ENCODE data around the gene ADARB2. TPM values are rescaled to one million over a fixed set of nuclear protein-coding genes. Genes with fewer than 3 reads are reported as not detected.

Gene ADARB2
- total RNA-seq, 1 donor from 2014 or later, result not detected

DNA sequence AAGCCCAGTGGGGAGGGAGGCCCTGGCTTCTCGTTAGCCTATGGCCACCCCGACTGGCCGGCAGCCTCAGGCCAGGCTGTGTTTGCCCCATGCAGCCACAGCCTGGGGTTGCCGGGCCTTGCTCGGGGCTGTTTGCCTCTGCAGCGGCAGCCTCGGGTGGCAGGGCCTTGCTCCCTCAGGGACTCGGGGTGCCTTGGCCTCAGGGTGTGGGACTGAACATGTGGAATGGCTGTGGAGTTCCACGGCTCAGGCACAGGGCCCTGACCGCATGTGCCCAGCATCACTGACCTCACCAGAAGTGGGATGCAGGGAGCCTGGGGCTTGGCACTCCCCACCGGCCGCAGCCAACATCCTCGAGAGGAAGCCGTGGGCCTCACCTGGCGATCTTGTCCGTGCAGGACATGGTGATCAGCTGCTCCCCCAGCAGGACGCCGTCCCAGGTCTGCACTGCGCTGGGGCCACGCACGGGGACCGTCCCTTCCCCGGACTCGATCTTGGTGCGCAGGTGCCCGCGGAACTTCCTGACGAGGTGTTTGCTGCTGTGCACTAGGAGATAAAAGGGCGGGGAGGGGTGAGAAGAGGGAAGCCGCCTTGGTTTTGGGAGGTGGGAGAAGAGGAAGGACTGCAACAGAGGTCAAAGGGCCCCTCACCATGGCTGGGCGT lies 520.6 kb downstream of the ADARB2 start:
- no peak for DNase-seq (ENCODE audit: low read depth, low spot score)

GRCh38 chr10:1215862-1216573 lies 521.3 kb downstream of the ADARB2 start:
- DNase-seq (ENCODE audit: low read depth, low spot score), result no peak

DNA sequence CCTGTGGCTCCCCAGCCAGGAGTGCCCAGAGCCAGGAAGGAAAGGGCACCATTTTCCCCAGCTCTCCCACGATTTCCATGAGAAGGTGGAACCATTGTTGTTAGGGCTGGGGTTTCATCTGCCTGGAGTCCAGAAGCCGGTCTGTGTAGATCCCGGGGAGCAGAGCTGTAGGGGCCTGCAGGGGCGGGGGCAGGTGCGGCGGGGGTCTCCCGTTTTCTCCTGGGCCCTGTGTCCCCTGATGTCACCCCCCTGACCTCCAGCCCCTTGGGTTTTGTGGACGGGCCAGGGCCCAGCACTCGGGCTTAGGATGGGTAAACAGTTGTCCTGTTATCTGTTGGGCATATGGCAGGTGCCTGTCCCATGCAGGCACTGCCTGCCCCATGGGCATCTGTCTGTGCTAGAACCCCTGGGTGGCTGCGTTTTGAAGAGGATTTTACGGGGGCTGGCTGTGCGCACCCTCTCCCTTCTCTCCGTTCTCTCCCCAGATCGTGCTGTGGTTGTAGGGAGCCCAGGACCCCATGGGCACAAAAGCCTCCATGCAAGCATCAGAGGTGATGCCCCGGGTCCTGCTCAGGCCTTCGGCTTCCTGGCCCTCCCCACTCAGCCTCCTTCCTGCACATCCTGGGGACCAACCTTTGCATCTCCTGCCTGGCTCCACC lies 522.3 kb downstream of the ADARB2 start:
- no peak for DNase-seq (ENCODE audit: low read depth, low spot score)

GRCh38 chr10:1214071-1214675 lies 523.2 kb downstream of the ADARB2 start:
- no peak for DNase-seq (ENCODE audit: low read depth, low spot score)

DNA sequence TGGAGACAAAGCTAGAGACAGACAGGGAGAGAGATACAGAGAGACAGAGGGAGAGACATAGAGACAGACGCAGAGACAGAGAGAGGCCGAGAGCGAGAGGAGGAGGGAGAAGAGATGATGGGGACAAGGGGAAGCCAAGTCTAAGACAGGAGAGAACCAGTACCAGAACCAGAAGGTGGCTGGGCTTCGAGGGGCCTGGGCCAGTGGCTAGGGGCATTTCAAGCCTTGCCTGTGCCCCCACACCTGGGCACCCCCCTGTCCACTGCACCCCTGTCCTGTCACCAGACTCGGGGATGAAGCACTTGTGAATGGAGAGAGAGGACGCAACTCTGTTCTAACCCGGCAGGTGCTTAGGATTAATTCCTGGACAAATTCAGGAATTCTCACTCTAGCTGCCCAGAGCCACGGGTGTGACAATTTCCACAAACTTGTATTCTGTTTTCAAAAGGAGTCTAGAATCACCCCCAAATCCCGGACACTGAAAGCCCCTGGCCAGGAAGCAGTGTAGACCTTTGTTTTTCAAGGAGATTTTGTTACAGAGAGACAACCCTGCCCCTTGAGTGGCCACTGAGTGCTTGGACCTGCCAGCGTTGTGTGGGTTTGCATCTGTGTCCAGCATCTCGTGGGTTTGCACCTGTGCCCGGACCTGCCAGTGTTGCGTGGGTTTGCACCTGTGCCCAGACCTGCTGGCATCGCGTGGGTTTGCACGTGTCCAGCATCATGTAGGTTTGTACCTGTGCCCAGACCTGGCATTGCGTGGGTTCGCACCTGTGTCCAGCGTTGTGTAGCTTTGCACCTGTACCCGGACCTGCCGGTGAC lies 523.9 kb downstream of the ADARB2 start:
- no peak for DNase-seq (ENCODE audit: low read depth, low spot score)

DNA sequence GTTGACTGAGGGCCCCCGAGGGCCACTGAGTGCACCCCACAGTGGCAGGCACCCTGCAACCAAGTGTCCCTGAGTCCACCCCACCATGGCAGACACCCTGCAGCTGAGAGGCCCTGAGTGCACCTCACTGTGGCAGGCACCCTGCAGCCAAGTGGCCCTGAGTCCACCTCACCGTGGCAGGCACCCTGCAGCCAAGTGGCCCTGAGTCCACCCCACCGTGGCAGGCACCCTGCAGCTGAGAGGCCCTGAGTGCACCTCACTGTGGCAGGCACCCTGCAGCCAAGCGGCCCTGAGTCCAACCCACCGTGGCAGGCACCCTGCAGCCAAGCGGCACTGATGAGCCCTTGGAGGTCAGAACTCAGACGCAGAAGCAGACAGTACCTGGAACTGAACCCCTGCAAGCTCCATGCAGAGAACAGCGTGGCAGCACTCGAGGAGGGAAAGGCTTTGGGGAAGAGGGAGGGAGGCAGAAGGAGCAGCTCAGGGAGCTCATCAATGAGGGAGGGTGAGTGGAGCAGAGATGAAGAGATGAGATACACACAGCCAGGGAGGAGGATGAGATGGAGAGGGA lies 524.7 kb downstream of the ADARB2 start:
- no peak for DNase-seq (ENCODE audit: low read depth, low spot score)

DNA sequence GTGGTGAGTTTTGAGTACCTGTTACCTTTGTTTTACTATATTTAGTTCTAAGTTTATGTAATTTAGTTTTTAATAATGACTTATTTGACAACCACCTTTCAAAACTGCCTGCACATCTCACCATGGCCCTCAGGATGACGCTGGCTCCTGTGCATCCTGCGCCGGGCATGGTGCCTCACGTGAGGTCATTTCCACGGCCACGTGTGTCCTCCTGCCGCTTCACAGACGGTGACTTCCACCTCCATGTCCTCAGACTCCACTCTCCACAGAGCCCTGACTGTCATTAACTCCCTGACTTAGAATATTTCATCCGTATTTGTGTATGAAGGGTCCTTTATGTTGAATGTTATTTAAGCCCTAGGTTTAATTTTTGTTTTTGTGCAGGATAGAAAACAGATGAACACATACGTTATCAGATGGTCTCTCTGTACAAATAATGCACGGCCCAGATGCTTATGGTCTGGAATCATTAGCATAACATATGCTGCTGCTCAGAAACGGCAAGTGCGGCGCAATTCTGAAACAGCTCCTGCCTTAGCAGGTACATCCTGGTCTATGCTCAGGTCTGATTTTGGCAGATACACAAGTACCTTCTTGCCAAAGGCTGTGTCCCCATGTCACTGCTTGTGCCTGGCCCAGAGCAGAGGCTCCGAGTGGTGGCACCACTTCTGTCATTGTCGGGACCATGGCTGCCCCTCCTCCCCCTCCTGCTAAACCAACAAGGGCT lies 525.3 kb downstream of the ADARB2 start:
- no peak for DNase-seq (ENCODE audit: low read depth, low spot score)

DNA sequence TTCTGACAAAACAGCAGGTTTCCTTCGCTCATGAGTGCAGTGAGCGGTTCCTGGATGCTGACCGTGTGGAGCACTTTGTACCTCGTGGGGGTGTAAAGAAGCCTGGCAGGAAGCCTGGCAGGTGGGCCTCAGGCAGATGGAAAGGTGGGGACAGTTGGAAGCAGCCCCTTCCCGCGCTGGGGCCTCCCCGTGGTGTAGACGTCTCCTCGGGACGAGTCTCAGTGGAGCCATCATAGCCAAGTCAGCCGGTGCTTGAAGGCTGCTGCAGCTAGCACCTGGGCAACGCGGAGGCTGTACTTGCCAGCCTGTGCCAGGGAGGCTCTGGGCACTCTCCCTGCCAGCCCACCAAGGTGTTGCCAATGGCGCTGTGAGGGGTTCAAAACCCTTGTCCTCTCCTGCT lies 526.7 kb downstream of the ADARB2 start:
- no peak for DNase-seq (ENCODE audit: low read depth, low spot score)

- no peak for DNase-seq (ENCODE audit: low read depth, low spot score)
Observed at GRCh38 chr10:1209355-1209979, 527.9 kb downstream of the ADARB2 start.

DNA sequence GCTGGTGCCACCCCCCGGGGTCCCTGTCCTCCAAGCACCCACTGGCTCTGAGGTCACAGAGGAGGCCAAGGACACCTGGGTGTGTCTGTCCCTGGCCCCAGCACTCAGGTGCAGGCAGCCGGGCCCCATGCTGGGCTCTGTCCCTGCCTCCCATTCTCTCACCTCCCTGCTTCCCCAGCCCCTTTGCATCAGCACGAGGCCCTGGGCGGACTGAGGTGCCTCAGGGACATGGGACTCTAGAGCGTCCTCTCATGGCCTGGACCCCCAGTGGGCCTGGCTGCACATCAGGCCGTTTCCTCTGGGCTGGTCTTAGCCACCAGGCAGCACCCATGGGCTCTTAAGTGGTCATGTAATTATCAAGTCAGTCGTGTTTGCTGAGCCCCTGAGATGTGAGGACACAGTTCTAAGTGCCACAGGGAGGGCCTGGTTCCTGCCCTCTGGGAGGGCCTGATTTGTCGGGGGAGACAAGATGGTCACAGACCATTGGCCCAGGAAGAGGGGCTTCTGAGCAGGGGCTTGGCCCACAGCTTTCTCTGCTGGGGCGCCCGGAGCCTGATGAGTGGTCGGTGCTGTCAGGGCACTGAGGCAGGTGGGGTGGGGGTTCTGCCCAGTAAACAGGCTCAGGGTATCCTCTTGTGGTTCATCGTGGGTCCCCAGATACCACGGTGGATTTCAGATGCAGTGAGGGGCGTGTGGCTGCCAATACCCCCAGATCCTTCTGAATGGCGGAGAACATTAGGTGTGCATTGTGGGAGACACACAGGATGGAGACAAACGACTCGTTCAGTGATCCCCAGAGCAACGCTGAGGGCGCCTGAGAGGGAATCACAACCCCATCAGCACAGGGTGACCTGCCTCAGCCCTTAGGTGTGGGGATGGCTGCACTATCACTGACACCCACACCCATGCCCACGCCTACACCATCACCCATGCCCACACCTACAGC lies 528.7 kb downstream of the ADARB2 start:
- DNase-seq (ENCODE audit: low read depth, low spot score), result no peak

DNA sequence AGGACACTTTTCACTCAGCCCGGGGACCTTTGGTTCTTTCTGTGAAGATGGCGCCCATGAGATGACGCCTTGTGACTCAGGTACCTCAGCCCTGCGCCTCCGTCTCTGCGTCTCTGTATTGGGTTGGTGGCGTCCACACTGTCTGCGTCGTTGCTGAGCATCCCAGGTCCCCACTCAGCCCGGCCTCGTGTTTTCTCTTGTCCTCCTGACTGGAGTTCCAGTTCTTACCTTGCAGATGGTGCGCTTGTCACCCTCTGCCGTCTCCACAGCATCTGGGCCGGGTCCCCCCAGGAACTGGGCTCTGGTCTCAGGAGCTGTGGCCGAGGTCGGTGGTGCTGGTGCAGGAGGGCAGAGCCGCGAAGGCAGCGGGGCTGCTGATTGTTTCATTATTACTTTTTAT lies 530.7 kb downstream of the ADARB2 start:
- DNase-seq (ENCODE audit: low read depth, low spot score), result no peak

DNA sequence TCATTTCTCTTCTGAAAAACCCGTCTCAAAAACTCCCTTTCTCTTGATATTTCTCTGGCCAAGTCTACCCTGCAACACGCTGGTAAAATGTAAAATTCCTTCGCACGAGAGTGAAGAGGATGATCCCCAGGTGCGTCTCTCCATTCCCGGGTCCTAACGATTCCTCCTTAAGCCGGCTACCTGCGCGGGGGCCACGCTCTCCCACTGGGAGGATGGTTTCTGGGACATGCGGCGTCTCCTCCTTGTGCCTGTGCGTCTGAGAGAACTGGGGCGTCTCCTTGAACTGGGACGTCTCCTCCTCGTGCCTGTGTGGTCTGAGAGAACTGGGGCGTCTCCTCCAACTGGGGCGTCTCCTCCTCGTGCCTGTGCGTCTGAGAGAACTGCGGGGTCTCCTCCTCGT lies 531.2 kb downstream of the ADARB2 start:
- DNase-seq (ENCODE audit: low read depth, low spot score), result no peak

DNA sequence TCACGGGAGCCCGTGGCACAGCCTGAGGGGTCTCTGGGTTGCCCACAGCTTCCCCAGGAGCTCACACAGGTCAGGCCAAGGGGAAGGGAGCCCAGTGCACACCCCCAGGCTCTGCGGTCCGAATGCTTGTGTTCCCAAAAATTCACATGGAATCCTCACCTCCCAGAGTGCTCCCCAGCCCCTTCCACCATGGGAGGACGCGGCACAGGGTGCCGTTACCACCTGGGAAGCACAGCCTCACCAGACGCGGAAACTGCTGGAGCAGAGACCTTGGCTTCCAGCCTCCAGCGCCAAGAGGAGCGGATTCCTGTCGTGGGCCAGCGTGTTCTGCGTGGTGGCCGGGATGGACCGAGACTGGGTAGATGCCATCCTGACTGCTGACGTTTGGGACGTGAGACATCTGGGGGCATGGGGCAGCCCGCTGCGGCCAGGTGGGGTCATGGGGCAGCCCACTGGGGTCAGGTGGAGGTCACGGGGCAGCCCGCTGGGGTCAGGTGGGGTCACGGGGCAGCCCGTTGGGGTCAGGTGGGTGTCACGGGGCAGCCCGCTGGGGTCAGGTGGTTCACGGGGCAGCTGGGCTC lies 531.8 kb downstream of the ADARB2 start:
- no peak for DNase-seq (ENCODE audit: low read depth, low spot score)

GRCh38 chr10:1204434-1205326 lies 532.6 kb downstream of the ADARB2 start:
- DNase-seq (ENCODE audit: low read depth, low spot score), result no peak

- no peak for DNase-seq (ENCODE audit: low read depth, low spot score)
Observed at GRCh38 chr10:1203704-1204103, 533.6 kb downstream of the ADARB2 start.

DNA sequence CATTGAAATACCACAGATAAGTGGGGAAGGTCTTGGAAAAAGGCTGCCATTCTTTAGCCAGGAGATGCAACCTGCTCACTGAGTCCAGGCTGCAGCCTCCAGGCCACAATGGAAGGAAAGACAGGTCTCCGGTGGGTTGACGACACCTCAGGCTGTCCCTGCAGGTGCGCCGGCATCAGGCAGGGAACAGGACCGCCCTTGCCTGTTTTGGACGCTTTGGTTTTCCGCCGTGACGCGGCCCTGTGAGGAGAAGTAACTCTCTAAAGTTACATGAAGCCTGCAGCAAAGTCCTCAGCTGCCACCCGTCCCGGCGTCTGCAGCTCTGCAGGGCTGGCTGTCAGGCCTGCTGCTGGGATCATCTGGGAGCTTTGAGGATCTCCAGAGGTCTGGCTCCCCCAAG lies 534.1 kb downstream of the ADARB2 start:
- DNase-seq (ENCODE audit: low read depth, low spot score), result no peak

- no peak for DNase-seq (ENCODE audit: low read depth, low spot score)
Observed at GRCh38 chr10:1202343-1202742, 535.0 kb downstream of the ADARB2 start.
